Retinal pigment epithelial cell (primary cell): ENCODE measurements around the gene TOLLIP.

Experiments used
- DNase-seq: peaks from one replicate; pipeline ENCODE4 v3.0.0-alpha.2; 2010; ENCODE audit warnings: low read depth
- H3K4me3 ChIP-seq: 2 replicates; pipeline ENCODE4 v1.5.1; 2011; ENCODE audit warnings: mild to moderate bottlenecking, low read length, control low read depth, moderate library complexity
- TF ChIP-seq, protein P1 (sequence below): conservative IDR thresholded peaks from 2 replicates; pipeline ENCODE4 v1.5.1; 2011; ENCODE audit warnings: low read depth, low read length, control low read depth, inconsistent platforms

Gene TOLLIP

DNA sequence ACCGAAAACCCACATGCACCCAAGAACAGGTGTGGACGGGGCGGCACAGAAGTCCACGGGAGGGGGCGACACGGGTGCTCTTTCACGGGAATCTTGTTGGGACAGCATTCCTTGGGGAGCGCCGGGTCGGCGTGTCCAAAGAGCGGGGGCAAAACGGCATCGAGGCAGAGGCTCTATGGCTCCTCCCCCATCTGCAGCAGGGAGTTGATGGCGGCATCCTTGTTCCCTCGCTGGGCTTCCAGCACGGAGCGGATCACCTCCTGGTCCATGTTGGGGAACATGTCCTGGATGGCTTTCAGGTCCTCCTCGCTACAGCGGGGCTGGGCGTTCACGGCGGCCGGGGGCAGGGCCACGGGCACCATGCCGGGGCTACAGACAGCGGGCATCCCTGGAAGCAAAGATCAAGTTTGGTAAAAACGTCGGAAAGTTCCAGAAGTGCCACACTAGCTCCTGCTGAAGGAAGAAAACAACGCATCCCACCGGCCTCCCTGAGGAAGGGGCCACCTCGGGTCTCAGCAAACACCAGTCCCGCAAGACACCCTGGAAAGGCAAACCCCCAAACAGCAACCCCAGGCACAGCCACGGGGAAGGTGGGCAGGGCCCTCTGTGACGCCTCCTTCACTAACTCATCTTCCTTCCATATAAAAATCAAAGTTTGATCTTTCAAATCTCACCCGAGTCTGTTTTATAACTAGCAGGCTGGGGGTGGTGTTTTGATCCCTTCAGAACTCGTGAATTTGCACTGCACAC is 32.4 kb downstream of the TOLLIP start:
- TF ChIP-seq, protein P1, sequence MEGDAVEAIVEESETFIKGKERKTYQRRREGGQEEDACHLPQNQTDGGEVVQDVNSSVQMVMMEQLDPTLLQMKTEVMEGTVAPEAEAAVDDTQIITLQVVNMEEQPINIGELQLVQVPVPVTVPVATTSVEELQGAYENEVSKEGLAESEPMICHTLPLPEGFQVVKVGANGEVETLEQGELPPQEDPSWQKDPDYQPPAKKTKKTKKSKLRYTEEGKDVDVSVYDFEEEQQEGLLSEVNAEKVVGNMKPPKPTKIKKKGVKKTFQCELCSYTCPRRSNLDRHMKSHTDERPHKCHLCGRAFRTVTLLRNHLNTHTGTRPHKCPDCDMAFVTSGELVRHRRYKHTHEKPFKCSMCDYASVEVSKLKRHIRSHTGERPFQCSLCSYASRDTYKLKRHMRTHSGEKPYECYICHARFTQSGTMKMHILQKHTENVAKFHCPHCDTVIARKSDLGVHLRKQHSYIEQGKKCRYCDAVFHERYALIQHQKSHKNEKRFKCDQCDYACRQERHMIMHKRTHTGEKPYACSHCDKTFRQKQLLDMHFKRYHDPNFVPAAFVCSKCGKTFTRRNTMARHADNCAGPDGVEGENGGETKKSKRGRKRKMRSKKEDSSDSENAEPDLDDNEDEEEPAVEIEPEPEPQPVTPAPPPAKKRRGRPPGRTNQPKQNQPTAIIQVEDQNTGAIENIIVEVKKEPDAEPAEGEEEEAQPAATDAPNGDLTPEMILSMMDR, result no peak
- no peak for DNase-seq
- H3K4me3 ChIP-seq, result no peak overlapping the region

DNA sequence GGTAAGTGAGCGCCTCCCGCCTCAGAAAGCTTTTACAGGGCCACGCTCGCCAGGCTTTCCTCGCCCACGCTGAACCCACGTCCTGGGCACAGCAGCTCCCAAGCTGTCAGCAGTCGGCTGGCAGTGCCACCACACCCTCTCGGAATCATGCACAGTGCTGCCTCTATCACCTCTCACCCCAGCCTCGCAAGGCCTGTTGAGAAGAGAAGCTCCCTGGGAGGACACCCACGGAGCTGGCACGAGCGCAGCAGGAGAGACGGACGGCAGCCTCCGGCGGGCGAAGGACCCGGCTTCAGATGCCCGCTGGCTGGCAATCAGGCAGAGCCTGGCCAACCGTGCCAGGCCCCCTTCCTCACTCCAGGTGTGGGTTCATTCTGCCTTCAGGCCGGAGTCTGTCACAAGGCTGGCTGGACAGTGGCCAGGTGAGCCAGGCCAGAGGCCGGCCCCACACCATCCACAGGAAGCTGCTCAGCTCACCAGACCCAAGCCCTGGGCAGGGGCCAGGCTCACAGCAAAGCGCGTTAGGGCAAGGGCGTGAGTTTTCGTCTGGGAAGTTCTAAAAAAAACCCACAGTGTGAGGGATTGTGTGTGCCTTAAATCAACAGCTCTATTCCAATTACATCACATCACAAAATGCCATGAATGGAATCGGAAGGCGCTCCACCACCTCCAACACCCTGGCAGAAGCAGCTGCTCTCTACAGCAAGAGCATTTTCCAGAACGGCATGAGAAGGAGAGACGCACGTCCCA is 33.2 kb downstream of the TOLLIP start:
- TF ChIP-seq, protein P1, result no peak
- H3K4me3 ChIP-seq, result no peak overlapping the region
- DNase-seq, result no peak

DNA sequence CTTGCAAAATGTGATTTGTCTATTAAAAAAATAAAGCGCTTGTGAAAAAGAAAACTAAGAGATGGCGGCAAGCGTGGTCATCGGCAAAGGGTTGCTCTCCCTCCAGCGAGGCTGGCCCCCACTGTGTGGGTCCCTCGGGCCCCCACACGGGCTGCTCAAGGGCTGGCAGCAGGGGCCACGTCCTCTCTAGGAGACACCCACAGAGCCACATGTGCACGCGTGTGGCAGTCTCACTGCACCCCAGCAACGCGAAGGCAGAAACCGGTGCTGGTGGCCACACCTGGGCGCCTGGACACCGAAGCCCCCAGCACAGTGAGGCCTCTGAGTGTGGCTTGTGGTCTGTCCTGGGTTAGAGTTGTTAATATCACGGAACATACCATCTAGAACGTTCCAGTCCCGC is 34.4 kb downstream of the TOLLIP start:
- H3K4me3 ChIP-seq, result no peak overlapping the region
- DNase-seq, result no peak
- TF ChIP-seq, protein P1, result no peak

DNA sequence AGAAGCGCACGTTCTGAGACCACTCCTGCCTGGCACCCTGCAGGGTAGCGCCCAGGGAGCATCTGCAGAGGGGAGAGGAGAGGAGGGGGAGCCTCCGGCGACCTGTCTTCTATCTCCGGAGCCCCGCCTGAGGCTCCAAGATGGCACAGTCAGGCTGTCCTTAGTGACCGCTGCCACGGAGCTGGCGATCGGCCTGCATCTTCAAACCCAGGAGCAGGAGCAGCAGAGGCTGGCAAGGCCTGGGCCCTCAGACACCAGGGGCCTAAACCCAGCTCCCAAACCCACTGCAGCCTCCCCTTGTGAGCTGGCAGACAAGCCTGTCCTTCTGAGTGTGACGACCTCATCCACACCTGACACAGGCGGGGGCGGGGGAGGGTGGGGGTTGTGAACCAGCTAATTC is 34.9 kb downstream of the TOLLIP start:
- no peak overlapping the region for H3K4me3 ChIP-seq
- TF ChIP-seq, protein P1, result no peak
- DNase-seq, result no peak

DNA sequence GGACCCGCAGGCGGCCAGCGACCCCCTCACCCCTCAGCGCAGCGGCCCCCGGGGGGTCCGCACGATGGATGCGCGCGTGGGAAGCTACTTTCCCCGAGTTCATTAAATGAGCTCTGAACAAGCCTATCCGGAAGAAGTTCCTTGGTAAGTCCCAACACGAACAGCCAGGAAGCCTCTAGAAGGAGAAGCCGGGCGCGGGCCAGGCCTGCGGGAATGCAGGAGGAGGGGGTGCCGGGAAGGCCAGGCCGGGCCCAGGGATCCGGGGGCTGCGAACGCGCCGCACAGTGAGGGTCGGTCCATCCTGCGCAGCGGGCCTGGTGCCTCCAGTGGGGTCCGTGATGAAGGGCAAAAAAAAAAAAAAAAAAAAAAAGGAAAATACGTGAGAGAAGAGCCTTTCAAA is 36.9 kb downstream of the TOLLIP start:
- no peak for DNase-seq
- no peak overlapping the region for H3K4me3 ChIP-seq
- TF ChIP-seq, protein P1, result no peak

DNA sequence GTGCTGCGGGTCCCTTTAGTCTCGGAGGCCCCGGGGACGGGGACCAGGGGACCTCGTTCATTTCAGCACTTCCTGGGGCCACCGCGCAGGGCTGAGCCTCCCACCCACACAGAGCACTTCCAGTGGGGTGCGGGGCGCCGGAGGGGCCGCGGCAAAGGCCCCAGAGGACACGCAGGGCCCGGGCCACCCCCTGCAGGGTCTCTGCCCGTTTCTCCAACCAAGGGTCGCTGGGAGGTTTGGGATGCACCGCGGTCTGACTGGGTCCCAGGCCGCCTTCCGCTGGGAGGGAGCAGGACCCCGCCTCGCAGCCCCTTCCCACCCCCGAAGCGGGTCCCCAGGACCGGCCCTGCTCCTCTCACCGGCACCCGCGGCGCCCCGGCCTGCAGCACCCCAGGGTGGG is 37.5 kb downstream of the TOLLIP start:
- no peak for DNase-seq
- no peak overlapping the region for H3K4me3 ChIP-seq
- TF ChIP-seq, protein P1, result no peak

DNA sequence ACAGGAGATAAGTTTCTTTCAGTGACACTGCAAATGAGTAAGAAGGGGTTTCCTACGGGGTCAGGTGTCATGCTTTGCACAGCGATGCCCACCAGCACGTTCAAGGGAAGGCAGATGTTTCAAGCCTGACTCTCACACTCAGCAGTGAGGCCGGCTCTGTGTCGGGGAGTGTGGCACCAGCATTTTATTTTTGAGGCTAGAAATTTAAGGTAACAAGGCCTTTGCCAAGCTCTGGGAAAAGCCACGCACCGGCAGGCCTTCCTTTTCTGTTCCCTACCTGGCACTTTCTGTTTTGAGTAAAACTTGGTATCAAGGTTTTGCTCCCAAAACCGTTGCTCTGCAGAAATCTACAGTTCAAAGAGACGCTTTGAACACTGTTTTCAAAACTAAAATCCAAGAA is 38.0 kb downstream of the TOLLIP start:
- DNase-seq, result no peak
- no peak overlapping the region for H3K4me3 ChIP-seq
- TF ChIP-seq, protein P1, result no peak
